B cell (primary cell): ENCODE measurements around the gene ADCY7. TPM values are rescaled to one million over a fixed set of nuclear protein-coding genes. Genes with fewer than 3 reads are reported as not detected.

ENCODE experiments used
- ATAC-seq: fragments of 200-7000 bp; cut with Tn5 transposase; one replicate; pipeline ENCODE4 v1.10.0; 2021; ENCODE audit warnings: low read depth, mild to moderate bottlenecking, moderate number of reproducible peaks, moderate library complexity
- CTCF ChIA-PET: fragments of 350-600 bp; sonication (Branson Sonifier 250); formaldehyde crosslinking; loops from one replicate; lab custom pipeline; 2021; ENCODE audit warnings: antibody characterized with exemption, inconsistent platforms; lab: Charles Lee
- POLR2A ChIA-PET: fragments of 350-600 bp; sonication (Branson Sonifier 250); formaldehyde crosslinking; loops from one replicate; lab custom pipeline; 2021; ENCODE audit warnings: antibody characterized with exemption; lab: Charles Lee
- DNase-seq: peaks from one replicate; pipeline ENCODE4 v3.0.0; 2013
- H2AFZ ChIP-seq: 2 replicates; pipeline ENCODE4 v1.6.1; 2012; ENCODE audit warnings: mild to moderate bottlenecking, low read depth, low read length; ENCODE audit not compliant: insufficient read depth, poor library complexity, severe bottlenecking
- H3K27ac ChIP-seq, 2 donors: 1 replicate in 1 of 2; 2 replicates in 1 of 2; pipeline ENCODE4 v1.5.1; 2012 to 2013; ENCODE audit warnings: low read length in 2 of 2, mild to moderate bottlenecking in 2 of 2, moderate library complexity in 1 of 2
- H3K27me3 ChIP-seq, 4 experiments: fragments of 200-600 bp in 1 of 4; sonication (generic) in 1 of 4; replicated peaks in 1 of 4; 1 replicate in 2 of 4; 2 replicates in 2 of 4; pipeline versions ENCODE4 v1.6.1 to v1.7.0; 2013 to 2016; ENCODE audit warnings: low read length in 3 of 4, mild to moderate bottlenecking in 2 of 4, mixed read lengths in 1 of 4, moderate library complexity in 1 of 4; ENCODE audit not compliant: insufficient read depth in 4 of 4, control insufficient read depth in 3 of 4; ENCODE audit errors: control extremely low read depth in 1 of 4
- H3K36me3 ChIP-seq, 2 experiments: replicated peaks in 1 of 2; 1 replicate in 1 of 2; 2 replicates in 1 of 2; pipeline versions ENCODE4 v1.6.1 to v1.7.1; 2013; ENCODE audit warnings: low read length in 1 of 2; ENCODE audit not compliant: insufficient read depth in 2 of 2, control insufficient read depth in 1 of 2; ENCODE audit errors: control extremely low read depth in 1 of 2, extremely low read depth in 1 of 2
- H3K4me1 ChIP-seq, 2 donors: fragments of 200-600 bp in 1 of 2; sonication (generic) in 1 of 2; 1 replicate in 1 of 2; 2 replicates in 1 of 2; pipeline versions ENCODE4 v1.5.1 to v1.6.1; 2013 to 2017; ENCODE audit warnings: low read length in 2 of 2; ENCODE audit not compliant: control insufficient read depth in 2 of 2, insufficient read depth in 2 of 2
- H3K4me2 ChIP-seq: replicated peaks from 2 replicates; pipeline ENCODE3; 2012; ENCODE audit warnings: mild to moderate bottlenecking, low read depth, low read length; ENCODE audit not compliant: poor library complexity, severe bottlenecking
- H3K4me3 ChIP-seq, 5 experiments: fragments of 200-600 bp in 1 of 5; sonication (generic) in 1 of 5; 1 replicate in 3 of 5; 2 replicates in 2 of 5; pipeline versions ENCODE4 v1.5.1 to v1.7.0; 2011 to 2016; ENCODE audit warnings: low read length in 4 of 5, mild to moderate bottlenecking in 4 of 5, low read depth in 2 of 5, control low read depth in 1 of 5, moderate library complexity in 1 of 5; ENCODE audit not compliant: insufficient read depth in 1 of 5; ENCODE audit errors: control extremely low read depth in 1 of 5, extremely low read depth in 1 of 5
- H3K79me2 ChIP-seq: fragments of 200-600 bp; sonication (generic); one replicate; pipeline ENCODE4 v1.6.0; 2016; ENCODE audit warnings: low read length; ENCODE audit not compliant: control insufficient read depth, insufficient read depth
- H3K9ac ChIP-seq: fragments of 200-600 bp; sonication (generic); 2 replicates; pipeline ENCODE4 v1.6.1; 2017; ENCODE audit warnings: mild to moderate bottlenecking, low read length, moderate library complexity
- H3K9me3 ChIP-seq, 3 donors: one replicate each; pipeline versions ENCODE4 v1.6.1 to v1.7.1; 2013; ENCODE audit warnings: low read length in 2 of 3; ENCODE audit not compliant: control insufficient read depth in 2 of 3, insufficient read depth in 1 of 3; ENCODE audit errors: control extremely low read depth in 1 of 3
- H4K20me1 ChIP-seq: 2 replicates; pipeline ENCODE4 v1.6.0; 2012; ENCODE audit warnings: mild to moderate bottlenecking, low read length; ENCODE audit not compliant: insufficient read depth, control insufficient read depth, poor library complexity, severe bottlenecking
- H3K27ac Mint-ChIP-seq: one replicate; pipeline ENCODE4 v1.8.0; 2021; ENCODE audit warnings: mixed read lengths
- H3K27me3 Mint-ChIP-seq: one replicate; pipeline ENCODE4 v1.8.0; 2021; ENCODE audit warnings: mixed read lengths
- H3K4me1 Mint-ChIP-seq: one replicate; pipeline ENCODE4 v1.8.0; 2021; ENCODE audit warnings: mixed read lengths
- H3K4me3 Mint-ChIP-seq: one replicate; pipeline ENCODE4 v1.8.0; 2021; ENCODE audit warnings: mixed read lengths
- H3K9me3 Mint-ChIP-seq: one replicate; pipeline ENCODE4 v1.8.0; 2022; ENCODE audit warnings: mixed read lengths; ENCODE audit not compliant: insufficient read depth
- EZH2 ChIP-seq: IDR thresholded peaks from 2 replicates; pipeline ENCODE4 v1.6.1; 2012; ENCODE audit warnings: borderline replicate concordance, low read depth, mild to moderate bottlenecking, moderate library complexity, low read length; ENCODE audit not compliant: insufficient read depth, poor library complexity, severe bottlenecking
- WGBS: methylation state at CpG from one replicate; pipeline ENCODE4 v1.1.5; 2013; ENCODE audit warnings: missing lambda C conversion rate; ENCODE audit not compliant: insufficient coverage; 5-methylcytosine and 5-hydroxymethylcytosine counted together
- intact Hi-C: fragments of 100-400 bp; cut with micrococcal nuclease; formaldehyde crosslinking; loops from one replicate; pipeline ENCODE4 v1.10.0; 2022
- polyA plus RNA-seq: library from polyadenylated mRNA; depleted of rRNA; stranded (reverse); fragments of >200 nt; gene quantifications from 2 replicates; pipeline ENCODE4 v1.2.3, GENCODE V29; 2012
- total RNA-seq, 2 donors: library from RNA; stranded (reverse); fragments of 120-200 nt in 1 of 2; gene quantifications; 1 replicate in 1 of 2; 2 replicates in 1 of 2; pipeline versions ENCODE4 v1.2.3 to v1.2.4, GENCODE V29; 2013 to 2022
- TF ChIP-seq, protein P1 (sequence below): fragments of 200-600 bp; IDR thresholded peaks from one replicate; pipeline ENCODE4 v1.8.0; 2022; ENCODE audit warnings: antibody characterized with exemption, mild to moderate bottlenecking

Gene ADCY7
- total and polyA plus RNA-seq, 2 donors (not counting 1 experiment from before 2014, with no cell fraction given): 78.4 to 207 TPM

DNA sequence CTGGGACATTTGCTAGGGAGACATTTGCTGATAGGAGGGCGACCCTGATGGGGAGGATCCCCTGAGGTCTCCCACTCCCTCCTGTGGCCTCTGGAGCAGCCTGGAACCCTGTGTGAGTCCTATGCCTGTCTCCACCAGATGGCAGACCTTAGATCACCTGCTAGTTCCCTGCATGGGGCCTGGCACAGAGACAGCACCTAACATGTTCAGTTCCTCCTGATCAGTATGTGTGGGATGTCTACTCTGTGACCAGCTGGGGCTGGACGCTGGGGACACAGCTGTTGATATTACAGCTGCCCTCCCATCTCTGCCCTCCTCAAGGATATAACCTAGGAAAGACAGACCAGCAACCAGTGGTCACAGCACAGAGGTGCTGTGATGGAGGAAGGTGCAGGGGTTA, 1.1 kb upstream of the ADCY7 start:
- H3K27ac ChIP-seq: no peak overlapping the region

GRCh38 chr16:50265716-50266336, 525 bp upstream of the ADCY7 start:
- DNase-seq (no peak), ATAC-seq (no peak)
- peak overlapping the region in 1 of 2 donors; percentile 79 for H3K27ac ChIP-seq
- H3K36me3 ChIP-seq: no peaks in the 10 kb centered on the region
- intact Hi-C loops: loop anchor here (1.0 to 5.0 kb wide), 5 partner anchors 8 to 114 kb away; partner anchors contain the start of gene TENT4B
- peak overlapping the region; percentile 68 for H3K9ac ChIP-seq
- peak overlapping the region; percentile 80 for H3K4me2 ChIP-seq
- Mint-ChIP-seq H3K4me1 (peaks cover 59% of the 10 kb centered on the region), H3K27me3 (no peaks in the 10 kb centered on the region), H3K27ac (peak overlapping the region; percentile 97), H3K4me3 (peak overlapping the region; percentile 90), H3K9me3 (no peaks in the 10 kb centered on the region)
- peaks cover 0 to 4% (median 2%) of the 10 kb centered on the region in 4 experiments for H3K27me3 ChIP-seq
- CTCF ChIA-PET: interaction anchor here (0.8 to 8.5 kb wide), 7 partner anchors 10 to 102 kb away, joined by 3 to 63 read pairs (median 5); no protein-coding TSS in a partner anchor
- H3K4me1 ChIP-seq: peaks cover 35 to 42% of the 10 kb centered on the region in 2 donors
- H4K20me1 ChIP-seq: no peaks in the 10 kb centered on the region
- no peaks in the 10 kb centered on the region for H3K9me3 ChIP-seq
- POLR2A ChIA-PET: interaction anchor here (0.5 to 2.7 kb wide), 4 partner anchors 9 to 22 kb away, joined by 3 to 17 read pairs (median 3); no protein-coding TSS in a partner anchor
- peak overlapping the region; percentile 68 for H2AFZ ChIP-seq
- TF ChIP-seq, protein P1, sequence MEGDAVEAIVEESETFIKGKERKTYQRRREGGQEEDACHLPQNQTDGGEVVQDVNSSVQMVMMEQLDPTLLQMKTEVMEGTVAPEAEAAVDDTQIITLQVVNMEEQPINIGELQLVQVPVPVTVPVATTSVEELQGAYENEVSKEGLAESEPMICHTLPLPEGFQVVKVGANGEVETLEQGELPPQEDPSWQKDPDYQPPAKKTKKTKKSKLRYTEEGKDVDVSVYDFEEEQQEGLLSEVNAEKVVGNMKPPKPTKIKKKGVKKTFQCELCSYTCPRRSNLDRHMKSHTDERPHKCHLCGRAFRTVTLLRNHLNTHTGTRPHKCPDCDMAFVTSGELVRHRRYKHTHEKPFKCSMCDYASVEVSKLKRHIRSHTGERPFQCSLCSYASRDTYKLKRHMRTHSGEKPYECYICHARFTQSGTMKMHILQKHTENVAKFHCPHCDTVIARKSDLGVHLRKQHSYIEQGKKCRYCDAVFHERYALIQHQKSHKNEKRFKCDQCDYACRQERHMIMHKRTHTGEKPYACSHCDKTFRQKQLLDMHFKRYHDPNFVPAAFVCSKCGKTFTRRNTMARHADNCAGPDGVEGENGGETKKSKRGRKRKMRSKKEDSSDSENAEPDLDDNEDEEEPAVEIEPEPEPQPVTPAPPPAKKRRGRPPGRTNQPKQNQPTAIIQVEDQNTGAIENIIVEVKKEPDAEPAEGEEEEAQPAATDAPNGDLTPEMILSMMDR: no peak
- TF ChIP-seq EZH2: no peak
- 67% methylated on average over 6 of the region's 10 CpGs for WGBS
- H3K4me3 ChIP-seq: peak overlapping the region in 3 of 5 experiments; percentile 57 to 68 (median 59)
- peaks cover 34% of the 10 kb centered on the region for H3K79me2 ChIP-seq

More for the DNA sequence above, 1.1 kb upstream of the ADCY7 start:
- peak; percentile 70 for DNase-seq
- H3K27me3 ChIP-seq: peaks cover 0 to 9% (median 4%) of the 10 kb centered on the region in 4 experiments
- H3K9me3 ChIP-seq: peaks cover 0 to 4% (median 2%) of the 10 kb centered on the region in 3 donors
- Mint-ChIP-seq H3K9me3 (no peaks in the 10 kb centered on the region), H3K27ac (peak overlapping the region; percentile 87), H3K4me3 (peak overlapping the region; percentile 75), H3K4me1 (peaks cover 56% of the 10 kb centered on the region), H3K27me3 (no peaks in the 10 kb centered on the region)
- H3K9ac ChIP-seq: no peak overlapping the region
- peaks cover 35 to 39% of the 10 kb centered on the region in 2 donors for H3K4me1 ChIP-seq
- H3K4me3 ChIP-seq: no peak overlapping the region
- H3K4me2 ChIP-seq: peak overlapping the region; percentile 80
- TF ChIP-seq EZH2: no peak
- ATAC-seq: peak; percentile 42
- WGBS: no CpG with 5 or more reads among the region's 2 CpGs
- CTCF ChIA-PET: interaction anchor here (0.8 to 8.5 kb wide), 7 partner anchors 11 to 102 kb away, joined by 3 to 63 read pairs (median 5); no protein-coding TSS in a partner anchor
- H3K79me2 ChIP-seq: peaks cover 34% of the 10 kb centered on the region
- no peaks in the 10 kb centered on the region for H4K20me1 ChIP-seq
- intact Hi-C loops: loop anchor here (1.0 to 5.0 kb wide), 3 partner anchors 52 to 113 kb away; partner anchors contain the start of gene TENT4B
- H2AFZ ChIP-seq: peak overlapping the region; percentile 68
- H3K36me3 ChIP-seq: no peaks in the 10 kb centered on the region
- POLR2A ChIA-PET: interaction anchor here (0.5 to 2.7 kb wide), 3 partner anchors 10 to 22 kb away, joined by 3 to 17 read pairs (median 3); no protein-coding TSS in a partner anchor
